HCT116 (cell line): ENCODE data around the gene ECEL1. TPM values are rescaled to one million over a fixed set of nuclear protein-coding genes. Genes with fewer than 3 reads are reported as not detected.

Source experiments
- ATAC-seq: fragments of 200-7000 bp; cut with Tn5 transposase; 2 replicates; pipeline ENCODE4 v1.9.1; 2020; ENCODE audit warnings: mild to moderate bottlenecking, moderate library complexity
- BruUV-seq: library from RNA; stranded (reverse); fragments of 400-500 nt; replicated peaks from 2 replicates; lab custom pipeline; 2021; lab: Mats Ljungman, UMichigan
- CTCF ChIA-PET: fragments of 300-600 bp; sonication (Branson Sonifier 250); formaldehyde crosslinking; loops from one replicate; lab custom pipeline; 2021; ENCODE audit warnings: antibody characterized with exemption; lab: Charles Lee
- POLR2A ChIA-PET: fragments of 300-600, 350-600 bp; sonication (Branson Sonifier 250); formaldehyde crosslinking; loops from one replicate; lab custom pipeline; 2021; ENCODE audit warnings: antibody characterized with exemption; lab: Charles Lee
- RAD21 ChIA-PET, 2 experiments: fragments of 300-600 bp; sonication (Branson Sonifier 250); formaldehyde crosslinking; loops; one replicate each; lab custom pipeline; 2023; ENCODE audit warnings: low total read pairs in 2 of 2; ENCODE audit not compliant: uncharacterized antibody in 2 of 2, unreplicated experiment in 2 of 2, low non-redundant PET in 1 of 2; lab: Charles Lee
- DNase-seq: peaks from one replicate; pipeline ENCODE4 v3.0.0-alpha.2; 2010; ENCODE audit warnings: low read depth, low spot score
- H2AFZ ChIP-seq: fragments of 200-600 bp; shearing (Covaris generic), sonication (generic); 2 replicates; pipeline ENCODE4 v1.6.1; 2017; ENCODE audit warnings: low read depth, mixed run types, mixed read lengths, antibody characterized with exemption, low read length; ENCODE audit not compliant: poor library complexity, severe bottlenecking
- H3K27ac ChIP-seq: 2 replicates; pipeline ENCODE4 v1.5.1; 2012; ENCODE audit warnings: low read depth, low read length
- H3K27me3 ChIP-seq: fragments of 200-600 bp; sonication (generic); 2 replicates; pipeline ENCODE4 v1.6.1; 2016; ENCODE audit warnings: mixed run types, low read length, mixed read lengths; ENCODE audit not compliant: insufficient read depth
- H3K36me3 ChIP-seq, 2 experiments: fragments of 200-500 bp in 1 of 2; fragments of 200-600 bp in 1 of 2; sonication (Bioruptor generic) in 1 of 2; sonication (generic) in 1 of 2; 2 replicates each; pipeline versions ENCODE4 v1.5.1 to v1.6.1; 2014 to 2016; ENCODE audit warnings: low read length in 2 of 2, inconsistent platforms in 1 of 2, mixed read lengths in 1 of 2, mixed run types in 1 of 2; ENCODE audit not compliant: insufficient read depth in 2 of 2, control insufficient read depth in 1 of 2
- H3K4me1 ChIP-seq, 2 experiments: fragments of 200-600 bp in 1 of 2; sonication (generic) in 1 of 2; 2 replicates each; pipeline versions ENCODE4 v1.5.1 to v1.6.1; 2012 to 2017; ENCODE audit warnings: low read length in 2 of 2, inconsistent platforms in 1 of 2, mild to moderate bottlenecking in 1 of 2, mixed read lengths in 1 of 2, mixed run types in 1 of 2, moderate library complexity in 1 of 2; ENCODE audit not compliant: insufficient read depth in 2 of 2, control insufficient read depth in 1 of 2
- H3K4me2 ChIP-seq: fragments of 200-600 bp; sonication (generic); 2 replicates; pipeline ENCODE4 v1.6.1; 2017; ENCODE audit warnings: mixed run types, low read length, mixed read lengths
- H3K4me3 ChIP-seq, 2 experiments: fragments of 200-600 bp in 1 of 2; sonication (generic) in 1 of 2; replicated peaks in 1 of 2; 2 replicates each; pipeline ENCODE4 v1.5.1; 2011 to 2016; ENCODE audit warnings: low read length in 2 of 2, control low read depth in 1 of 2, low read depth in 1 of 2, mild to moderate bottlenecking in 1 of 2, mixed read lengths in 1 of 2, mixed run types in 1 of 2
- H3K79me2 ChIP-seq: fragments of 200-600 bp; sonication (generic); 2 replicates; pipeline ENCODE4 v1.6.1; 2017; ENCODE audit warnings: mild to moderate bottlenecking, mixed run types, low read length, moderate library complexity, mixed read lengths; ENCODE audit not compliant: insufficient read depth
- H3K9ac ChIP-seq: fragments of 200-600 bp; sonication (generic); 2 replicates; pipeline ENCODE4 v1.6.1; 2016; ENCODE audit warnings: low read length, mixed read lengths
- H3K9me2 ChIP-seq: fragments of 200-600 bp; sonication (generic), shearing (Covaris generic); 2 replicates; pipeline ENCODE4 v1.6.1; 2017; ENCODE audit warnings: mixed run types, mild to moderate bottlenecking, moderate library complexity; ENCODE audit not compliant: insufficient read depth
- H3K9me3 ChIP-seq, 2 experiments: fragments of 200-500 bp in 1 of 2; fragments of 200-600 bp in 1 of 2; sonication (Bioruptor generic) in 1 of 2; sonication (generic) in 1 of 2; 2 replicates each; pipeline ENCODE4 v1.6.1; 2014 to 2017; ENCODE audit warnings: low read length in 2 of 2, mixed read lengths in 2 of 2, inconsistent platforms in 1 of 2, low read depth in 1 of 2, mild to moderate bottlenecking in 1 of 2, mixed run types in 1 of 2, moderate library complexity in 1 of 2; ENCODE audit not compliant: control insufficient read depth in 1 of 2, insufficient read depth in 1 of 2
- H4K20me1 ChIP-seq: fragments of 200-600 bp; sonication (generic), shearing (Covaris generic); 2 replicates; pipeline ENCODE4 v1.6.1; 2017; ENCODE audit warnings: mixed run types, mild to moderate bottlenecking, moderate library complexity; ENCODE audit not compliant: insufficient read depth
- CBX3 ChIP-seq: IDR thresholded peaks from 2 replicates; pipeline ENCODE4 v1.6.1; 2012; ENCODE audit warnings: low read depth
- CEBPB ChIP-seq: IDR thresholded peaks from 2 replicates; pipeline ENCODE4 v1.6.1; 2012; ENCODE audit warnings: low read depth
- EZH2phosphoT487 ChIP-seq: fragments of 200-600 bp; IDR thresholded peaks from 2 replicates; pipeline ENCODE4 v1.6.1; 2018; ENCODE audit warnings: antibody characterized with exemption, borderline replicate concordance
- FOSL1 ChIP-seq: IDR thresholded peaks from 2 replicates; pipeline ENCODE4 v1.6.1; 2012; ENCODE audit warnings: low read depth
- JUND ChIP-seq: IDR thresholded peaks from 2 replicates; pipeline ENCODE4 v1.6.1; 2012
- POLR2A ChIP-seq: IDR thresholded peaks from 2 replicates; pipeline ENCODE4 v1.7.0; 2011; ENCODE audit warnings: borderline replicate concordance; ENCODE audit not compliant: insufficient read depth, insufficient read length; ENCODE audit errors: extremely low read depth
- POLR2AphosphoS5 ChIP-seq: IDR thresholded peaks from 2 replicates; pipeline ENCODE4 v1.6.1; 2011; ENCODE audit warnings: mild to moderate bottlenecking, low read depth, low read length, moderate library complexity
- SRF ChIP-seq: IDR thresholded peaks from 2 replicates; pipeline ENCODE4 v1.6.1; 2012; ENCODE audit warnings: low read depth
- TCF7L2 ChIP-seq: IDR thresholded peaks from 2 replicates; pipeline ENCODE4 v1.7.0; 2011; ENCODE audit warnings: borderline replicate concordance, inconsistent platforms; ENCODE audit not compliant: insufficient read depth, insufficient read length; ENCODE audit errors: extremely low read depth
- YY1 ChIP-seq: IDR thresholded peaks from 2 replicates; pipeline ENCODE4 v1.6.1; 2011; ENCODE audit warnings: low read length, low read depth, moderate library complexity, mild to moderate bottlenecking; ENCODE audit not compliant: insufficient replicate concordance; ENCODE audit errors: extremely low read depth
- ZFX ChIP-seq: fragments of 450-650 bp; IDR thresholded peaks from 2 replicates; pipeline ENCODE4 v1.6.1; 2017
- intact Hi-C: fragments of 100-400 bp; cut with micrococcal nuclease; formaldehyde crosslinking; loops from 2 replicates; pipeline ENCODE4 v1.10.0; 2022
- total RNA-seq: library from RNA; stranded (reverse); gene quantifications from one replicate; pipeline ENCODE4 v1.2.1, GENCODE V29; 2021; ENCODE audit not compliant: unreplicated experiment
- TF ChIP-seq, protein P1 (sequence below): IDR thresholded peaks from 2 replicates; pipeline ENCODE4 v1.6.1; 2012
- TF ChIP-seq, protein P2 (sequence below): IDR thresholded peaks from 2 replicates; pipeline ENCODE4 v1.6.1; 2012; ENCODE audit warnings: low read depth
- TF ChIP-seq, protein P3 (sequence below): IDR thresholded peaks from 2 replicates; pipeline ENCODE4 v1.6.1; 2011; ENCODE audit warnings: mild to moderate bottlenecking, low read length, moderate library complexity; ENCODE audit not compliant: insufficient replicate concordance; ENCODE audit errors: extremely low read depth

Gene ECEL1
- total RNA-seq, 1 experiment from 2014 or later = not detected

DNA sequence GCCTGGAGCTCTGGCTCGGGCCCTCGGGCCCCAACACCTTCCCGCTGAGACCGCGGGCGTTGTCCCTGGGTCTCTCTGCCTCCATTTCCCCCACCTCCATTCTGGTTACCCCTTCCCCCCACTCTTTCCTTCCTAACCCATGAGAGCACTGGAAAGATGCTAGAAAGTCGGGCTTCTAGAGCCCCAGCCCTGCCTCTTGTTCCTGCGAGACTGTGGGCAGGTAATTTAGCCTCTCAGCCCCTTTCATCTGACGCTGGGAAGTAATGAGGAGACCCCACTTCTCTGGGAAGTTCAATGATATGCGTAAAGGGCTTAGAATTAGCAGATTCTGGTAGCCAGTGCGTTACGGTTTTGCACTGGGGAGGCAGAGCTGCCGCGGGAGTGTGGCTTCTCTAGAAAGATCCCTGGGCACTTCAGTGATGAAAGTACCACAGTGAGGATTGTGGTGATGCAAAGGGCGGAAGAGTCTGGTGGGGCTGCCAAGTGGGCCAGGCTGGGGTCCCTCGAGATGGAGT, 16.2 kb upstream of the ECEL1 start:
- intact Hi-C loops = no loop called here
- no peaks in the 10 kb centered on the region for H4K20me1 ChIP-seq
- RAD21 ChIA-PET = no interaction called here
- TF ChIP-seq CBX3 (no peak), JUND (no peak), CEBPB (no peak), ZFX (no peak), SRF (no peak), EZH2phosphoT487 (no peak)
- TF ChIP-seq, protein P1, sequence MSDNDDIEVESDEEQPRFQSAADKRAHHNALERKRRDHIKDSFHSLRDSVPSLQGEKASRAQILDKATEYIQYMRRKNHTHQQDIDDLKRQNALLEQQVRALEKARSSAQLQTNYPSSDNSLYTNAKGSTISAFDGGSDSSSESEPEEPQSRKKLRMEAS = no peak
- TF ChIP-seq, all 23 proteins: peak for 0
- DNase-seq (no peak), ATAC-seq (no peak)
- no peak overlapping the region for H3K27ac ChIP-seq
- CTCF ChIA-PET = no interaction called here
- no peak overlapping the region for H3K9ac ChIP-seq
- H3K9me3 ChIP-seq = no peaks in the 10 kb centered on the region
- H3K4me1 ChIP-seq = no peaks in the 10 kb centered on the region
- no peaks in the 10 kb centered on the region for H3K9me2 ChIP-seq
- no peaks in the 10 kb centered on the region for H3K27me3 ChIP-seq
- BruUV-seq = no TSS peak
- no peak overlapping the region for H2AFZ ChIP-seq
- no peaks in the 10 kb centered on the region for H3K36me3 ChIP-seq
- no peak overlapping the region for H3K4me3 ChIP-seq
- no peak overlapping the region for H3K4me2 ChIP-seq
- H3K79me2 ChIP-seq = no peaks in the 10 kb centered on the region
- POLR2A ChIA-PET = no interaction called here

DNA sequence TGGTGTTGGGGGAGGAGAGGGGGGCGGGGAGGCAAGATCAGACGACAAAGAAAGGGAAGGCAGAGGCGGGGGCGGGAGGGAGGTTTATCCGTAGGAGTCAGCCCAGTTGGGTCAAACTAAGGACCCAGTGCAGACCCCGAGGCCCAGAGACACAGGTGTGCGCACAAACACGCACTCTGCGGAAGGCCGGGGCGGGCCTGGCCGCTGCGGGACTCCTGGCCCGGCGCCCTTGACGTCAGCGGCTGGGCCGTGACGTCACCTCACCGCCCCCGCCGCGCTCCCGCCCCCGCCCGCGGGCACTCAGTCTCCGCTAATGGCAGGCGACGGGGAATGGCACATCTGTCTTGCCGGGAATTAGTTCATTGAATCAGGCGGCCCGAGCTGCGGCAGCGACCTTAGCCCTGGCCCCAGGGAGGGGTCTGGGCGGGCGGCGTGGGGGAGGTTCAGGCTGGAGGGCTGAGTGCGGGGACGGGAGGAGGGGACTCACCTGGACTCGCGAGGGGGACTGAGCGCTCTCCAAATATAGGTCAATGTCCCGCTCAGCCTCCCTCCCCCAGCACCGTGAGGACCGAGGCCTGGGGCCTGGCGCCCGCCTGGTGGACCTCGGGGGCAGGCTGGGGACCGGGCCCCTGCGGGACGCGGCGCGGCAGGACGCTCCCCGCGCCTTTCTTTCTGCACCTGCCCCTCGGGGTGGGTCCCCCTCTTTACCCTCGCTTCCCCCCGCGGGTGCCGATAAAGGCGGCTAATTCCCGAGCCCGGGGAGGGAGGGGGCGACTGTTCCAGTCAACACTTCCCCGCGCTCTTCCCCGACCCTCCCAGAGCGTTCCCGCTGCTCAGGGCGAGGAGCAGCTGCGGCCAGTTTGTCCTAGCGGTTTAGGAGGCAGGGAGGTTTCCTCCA, 15.5 kb upstream of the ECEL1 start:
- ChIA-PET RAD21 (no interaction called here), CTCF (no interaction called here), POLR2A (no interaction called here)
- no peak overlapping the region for H2AFZ ChIP-seq
- no peak overlapping the region for H3K9ac ChIP-seq
- no peaks in the 10 kb centered on the region for H4K20me1 ChIP-seq
- H3K9me3 ChIP-seq = no peaks in the 10 kb centered on the region
- ATAC-seq (no peak), DNase-seq (no peak)
- no peaks in the 10 kb centered on the region for H3K9me2 ChIP-seq
- no peaks in the 10 kb centered on the region for H3K27me3 ChIP-seq
- H3K27ac ChIP-seq = no peak overlapping the region
- H3K4me3 ChIP-seq = no peak overlapping the region
- H3K36me3 ChIP-seq = no peaks in the 10 kb centered on the region
- intact Hi-C loops = no loop called here
- H3K79me2 ChIP-seq = no peaks in the 10 kb centered on the region
- no peaks in the 10 kb centered on the region for H3K4me1 ChIP-seq
- no peak overlapping the region for H3K4me2 ChIP-seq
- no TSS peak for BruUV-seq
- TF ChIP-seq CBX3 (no peak), POLR2AphosphoS5 (no peak), POLR2A (no peak), YY1 (no peak), TCF7L2 (no peak), FOSL1 (no peak), JUND (no peak)
- TF ChIP-seq, protein P2, sequence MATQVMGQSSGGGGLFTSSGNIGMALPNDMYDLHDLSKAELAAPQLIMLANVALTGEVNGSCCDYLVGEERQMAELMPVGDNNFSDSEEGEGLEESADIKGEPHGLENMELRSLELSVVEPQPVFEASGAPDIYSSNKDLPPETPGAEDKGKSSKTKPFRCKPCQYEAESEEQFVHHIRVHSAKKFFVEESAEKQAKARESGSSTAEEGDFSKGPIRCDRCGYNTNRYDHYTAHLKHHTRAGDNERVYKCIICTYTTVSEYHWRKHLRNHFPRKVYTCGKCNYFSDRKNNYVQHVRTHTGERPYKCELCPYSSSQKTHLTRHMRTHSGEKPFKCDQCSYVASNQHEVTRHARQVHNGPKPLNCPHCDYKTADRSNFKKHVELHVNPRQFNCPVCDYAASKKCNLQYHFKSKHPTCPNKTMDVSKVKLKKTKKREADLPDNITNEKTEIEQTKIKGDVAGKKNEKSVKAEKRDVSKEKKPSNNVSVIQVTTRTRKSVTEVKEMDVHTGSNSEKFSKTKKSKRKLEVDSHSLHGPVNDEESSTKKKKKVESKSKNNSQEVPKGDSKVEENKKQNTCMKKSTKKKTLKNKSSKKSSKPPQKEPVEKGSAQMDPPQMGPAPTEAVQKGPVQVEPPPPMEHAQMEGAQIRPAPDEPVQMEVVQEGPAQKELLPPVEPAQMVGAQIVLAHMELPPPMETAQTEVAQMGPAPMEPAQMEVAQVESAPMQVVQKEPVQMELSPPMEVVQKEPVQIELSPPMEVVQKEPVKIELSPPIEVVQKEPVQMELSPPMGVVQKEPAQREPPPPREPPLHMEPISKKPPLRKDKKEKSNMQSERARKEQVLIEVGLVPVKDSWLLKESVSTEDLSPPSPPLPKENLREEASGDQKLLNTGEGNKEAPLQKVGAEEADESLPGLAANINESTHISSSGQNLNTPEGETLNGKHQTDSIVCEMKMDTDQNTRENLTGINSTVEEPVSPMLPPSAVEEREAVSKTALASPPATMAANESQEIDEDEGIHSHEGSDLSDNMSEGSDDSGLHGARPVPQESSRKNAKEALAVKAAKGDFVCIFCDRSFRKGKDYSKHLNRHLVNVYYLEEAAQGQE = no peak
- TF ChIP-seq, protein P3, sequence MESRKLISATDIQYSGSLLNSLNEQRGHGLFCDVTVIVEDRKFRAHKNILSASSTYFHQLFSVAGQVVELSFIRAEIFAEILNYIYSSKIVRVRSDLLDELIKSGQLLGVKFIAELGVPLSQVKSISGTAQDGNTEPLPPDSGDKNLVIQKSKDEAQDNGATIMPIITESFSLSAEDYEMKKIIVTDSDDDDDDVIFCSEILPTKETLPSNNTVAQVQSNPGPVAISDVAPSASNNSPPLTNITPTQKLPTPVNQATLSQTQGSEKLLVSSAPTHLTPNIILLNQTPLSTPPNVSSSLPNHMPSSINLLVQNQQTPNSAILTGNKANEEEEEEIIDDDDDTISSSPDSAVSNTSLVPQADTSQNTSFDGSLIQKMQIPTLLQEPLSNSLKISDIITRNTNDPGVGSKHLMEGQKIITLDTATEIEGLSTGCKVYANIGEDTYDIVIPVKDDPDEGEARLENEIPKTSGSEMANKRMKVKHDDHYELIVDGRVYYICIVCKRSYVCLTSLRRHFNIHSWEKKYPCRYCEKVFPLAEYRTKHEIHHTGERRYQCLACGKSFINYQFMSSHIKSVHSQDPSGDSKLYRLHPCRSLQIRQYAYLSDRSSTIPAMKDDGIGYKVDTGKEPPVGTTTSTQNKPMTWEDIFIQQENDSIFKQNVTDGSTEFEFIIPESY = no peak
